Immature natural killer cell (primary cell): ENCODE data around the gene GALNT18. TPM values are rescaled to one million over a fixed set of nuclear protein-coding genes. Genes with fewer than 3 reads are reported as not detected.

Source experiments
- DNase-seq, 3 donors: peaks; one replicate each; pipeline ENCODE4 v3.0.0; 2022; ENCODE audit warnings: mixed read lengths in 1 of 3
- H3K27ac Mint-ChIP-seq, 6 donors: one replicate each; pipeline ENCODE4 v1.8.0; 2020; ENCODE audit warnings: mixed read lengths in 6 of 6, mild to moderate bottlenecking in 5 of 6, inconsistent platforms in 4 of 6, moderate library complexity in 3 of 6
- H3K27me3 Mint-ChIP-seq, 3 donors: one replicate each; pipeline ENCODE4 v1.8.0; 2020 to 2021; ENCODE audit warnings: low read depth in 3 of 3, mild to moderate bottlenecking in 3 of 3, mixed read lengths in 3 of 3, moderate library complexity in 3 of 3, inconsistent platforms in 1 of 3
- H3K36me3 Mint-ChIP-seq, 3 donors: one replicate each; pipeline ENCODE4 v1.8.0; 2020; ENCODE audit warnings: mixed read lengths in 3 of 3, inconsistent platforms in 2 of 3, mild to moderate bottlenecking in 2 of 3
- H3K4me1 Mint-ChIP-seq, 2 donors: one replicate each; pipeline ENCODE4 v1.8.0; 2020; ENCODE audit warnings: inconsistent platforms in 2 of 2, mild to moderate bottlenecking in 2 of 2, mixed read lengths in 2 of 2, moderate library complexity in 1 of 2
- H3K4me3 Mint-ChIP-seq, 5 donors: one replicate each; pipeline ENCODE4 v1.8.0; 2020; ENCODE audit warnings: mild to moderate bottlenecking in 5 of 5, mixed read lengths in 5 of 5, inconsistent platforms in 3 of 5, moderate library complexity in 3 of 5
- H3K9me3 Mint-ChIP-seq, 6 donors: one replicate each; pipeline ENCODE4 v1.8.0; 2020; ENCODE audit warnings: mild to moderate bottlenecking in 6 of 6, mixed read lengths in 6 of 6, inconsistent platforms in 4 of 6, moderate library complexity in 3 of 6
- polyA plus RNA-seq, 3 donors: library from polyadenylated mRNA; unstranded; fragments of 300-500 nt; fragmentation: Illumina TruSeq; gene quantifications; one replicate each; pipeline ENCODE4 v1.2.3, GENCODE V29; 2021

The GALNT18 gene
- polyA plus RNA-seq, 3 donors from 2014 or later: 0.10 to 0.93 TPM; not detected in 1

DNA sequence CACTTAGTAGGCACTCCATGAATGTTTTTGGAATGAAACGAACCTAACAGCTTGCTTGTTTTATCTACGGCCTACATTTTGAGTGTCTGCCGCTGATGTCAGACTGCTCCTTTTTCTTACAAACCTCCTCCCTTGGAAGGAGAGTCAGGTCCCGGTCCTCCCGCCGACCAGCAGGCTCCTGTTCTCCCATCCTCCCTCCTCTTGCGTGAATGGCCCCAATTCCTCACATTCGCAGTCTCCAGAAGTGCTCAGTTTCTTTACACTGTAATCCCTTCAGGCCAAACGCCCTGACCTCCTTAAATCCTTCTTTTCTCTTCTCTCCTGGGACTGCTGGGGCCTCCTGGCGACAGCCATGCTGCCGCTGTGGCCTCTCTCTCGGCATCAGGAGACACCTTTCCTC, 186.2 kb downstream of the GALNT18 start:
- Mint-ChIP-seq H3K9me3 (no peaks in the 10 kb centered on the region), H3K27me3 (peaks cover 0 to 3% (median 3%) of the 10 kb centered on the region in 3 donors), H3K4me1 (no peaks in the 10 kb centered on the region), H3K36me3 (no peaks in the 10 kb centered on the region), H3K27ac (no peak overlapping the region), H3K4me3 (no peak overlapping the region)
- DNase-seq: no peak

DNA sequence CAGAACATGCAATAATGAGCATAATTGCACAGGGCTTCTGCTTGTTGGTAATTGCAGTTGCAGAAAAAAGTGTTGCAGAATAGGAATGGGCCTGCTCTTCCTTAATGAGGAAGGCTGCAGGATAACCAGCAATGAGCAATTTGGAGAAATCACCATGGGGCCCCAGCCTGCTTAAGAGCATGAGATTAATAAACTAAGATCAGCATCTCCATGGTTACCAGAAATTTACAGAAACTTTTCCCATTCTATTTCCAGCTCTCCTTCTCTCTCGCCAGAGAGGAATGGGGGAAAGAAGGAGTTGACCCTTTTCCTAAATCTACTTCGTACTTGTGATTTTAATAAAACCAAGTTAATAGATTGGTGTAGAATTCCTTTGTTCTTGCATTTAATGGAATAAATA, 187.8 kb downstream of the GALNT18 start:
- H3K4me3 Mint-ChIP-seq: no peak overlapping the region
- H3K27me3 Mint-ChIP-seq: peaks cover 0 to 3% (median 2%) of the 10 kb centered on the region in 3 donors
- DNase-seq: no peak
- H3K36me3 Mint-ChIP-seq: no peaks in the 10 kb centered on the region
- H3K4me1 Mint-ChIP-seq: no peaks in the 10 kb centered on the region
- no peak overlapping the region for H3K27ac Mint-ChIP-seq
- H3K9me3 Mint-ChIP-seq: no peaks in the 10 kb centered on the region

DNA sequence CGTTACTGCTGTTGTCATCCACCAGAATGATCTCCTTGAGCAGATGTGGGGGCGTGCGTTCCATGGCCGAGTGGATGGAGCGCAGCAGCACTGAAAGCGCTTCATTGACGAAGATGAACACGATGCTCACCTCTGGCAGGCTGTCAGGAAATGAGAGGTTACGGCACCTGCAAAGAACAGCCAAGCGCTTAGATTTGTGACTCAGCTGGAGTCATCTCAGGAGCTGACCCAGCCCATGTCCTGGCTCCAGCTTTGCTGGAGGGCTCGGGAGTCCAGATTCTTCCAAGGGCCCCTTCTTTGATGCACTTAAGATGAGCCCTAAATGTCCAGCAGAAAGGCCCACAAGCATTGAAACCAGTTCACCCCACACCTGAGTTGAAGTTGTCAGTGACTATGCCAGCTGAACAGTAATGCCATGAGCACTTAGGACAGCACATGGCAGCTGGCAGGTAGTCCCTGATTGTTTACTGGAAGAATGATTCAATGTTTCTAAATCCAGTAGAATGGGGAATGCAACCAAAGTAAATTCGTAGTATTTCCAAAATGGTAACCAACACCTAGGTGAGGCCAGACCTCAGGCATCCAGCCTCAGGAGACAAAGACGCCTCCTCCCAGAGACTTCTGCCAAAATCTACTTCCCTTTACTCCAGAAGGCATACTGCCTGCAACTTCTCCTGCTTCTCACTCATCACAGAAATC, 189.0 kb downstream of the GALNT18 start:
- Mint-ChIP-seq H3K36me3 (no peaks in the 10 kb centered on the region), H3K4me3 (no peak overlapping the region), H3K27ac (no peak overlapping the region), H3K4me1 (no peaks in the 10 kb centered on the region), H3K27me3 (peaks cover 0 to 5% (median 3%) of the 10 kb centered on the region in 3 donors), H3K9me3 (no peaks in the 10 kb centered on the region)
- DNase-seq: no peak

GRCh38 chr11:11430431-11430830, 191.4 kb downstream of the GALNT18 start:
- Mint-ChIP-seq H3K27ac (no peak overlapping the region), H3K36me3 (no peaks in the 10 kb centered on the region), H3K4me3 (no peak overlapping the region), H3K4me1 (no peaks in the 10 kb centered on the region), H3K27me3 (peaks cover 0 to 3% (median 3%) of the 10 kb centered on the region in 3 donors), H3K9me3 (no peaks in the 10 kb centered on the region)
- no peak for DNase-seq

- no peak for DNase-seq
- no peaks in the 10 kb centered on the region for H3K4me1 Mint-ChIP-seq
- no peak overlapping the region for H3K27ac Mint-ChIP-seq
- H3K27me3 Mint-ChIP-seq: peaks cover 0 to 3% (median 0%) of the 10 kb centered on the region in 3 donors
- no peaks in the 10 kb centered on the region for H3K9me3 Mint-ChIP-seq
- no peaks in the 10 kb centered on the region for H3K36me3 Mint-ChIP-seq
- no peak overlapping the region for H3K4me3 Mint-ChIP-seq
Measured at GRCh38 chr11:11428714-11429113, 193.1 kb downstream of the GALNT18 start.

- Mint-ChIP-seq H3K27me3 (peaks cover 0 to 3% (median 0%) of the 10 kb centered on the region in 3 donors), H3K4me1 (no peaks in the 10 kb centered on the region), H3K9me3 (no peaks in the 10 kb centered on the region), H3K4me3 (no peak overlapping the region), H3K27ac (no peak overlapping the region), H3K36me3 (no peaks in the 10 kb centered on the region)
- DNase-seq: no peak
Measured at GRCh38 chr11:11427542-11427941, 194.3 kb downstream of the GALNT18 start.

DNA sequence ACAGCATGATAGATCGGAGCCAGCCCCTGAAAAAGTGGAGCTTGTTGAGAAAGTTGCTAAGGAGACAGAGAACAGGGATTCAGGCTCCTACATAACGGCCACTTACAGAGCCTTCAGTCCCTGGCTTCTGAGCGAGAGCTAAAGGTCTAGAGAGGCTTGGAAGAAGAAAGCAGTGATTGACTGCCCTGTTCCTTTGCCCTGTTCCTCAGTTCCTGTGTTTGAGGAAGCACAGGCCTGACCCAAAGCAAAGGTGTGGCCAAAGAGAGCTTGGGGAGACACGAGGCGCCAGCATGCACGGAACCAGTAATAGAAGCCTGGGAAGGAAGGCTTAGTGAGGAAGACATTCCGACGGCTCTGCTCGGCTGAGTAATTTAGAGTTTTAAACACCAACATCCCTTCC, 194.7 kb downstream of the GALNT18 start:
- Mint-ChIP-seq H3K27ac (no peak overlapping the region), H3K27me3 (peaks cover 0 to 3% (median 0%) of the 10 kb centered on the region in 3 donors), H3K4me3 (no peak overlapping the region), H3K4me1 (no peaks in the 10 kb centered on the region), H3K36me3 (no peaks in the 10 kb centered on the region), H3K9me3 (no peaks in the 10 kb centered on the region)
- DNase-seq: no peak

GRCh38 chr11:11426226-11426952, 195.4 kb downstream of the GALNT18 start:
- Mint-ChIP-seq H3K4me3 (no peak overlapping the region), H3K4me1 (no peaks in the 10 kb centered on the region), H3K27ac (no peak overlapping the region), H3K36me3 (no peaks in the 10 kb centered on the region), H3K27me3 (peaks cover 0 to 3% (median 0%) of the 10 kb centered on the region in 3 donors), H3K9me3 (no peaks in the 10 kb centered on the region)
- no peak for DNase-seq

- Mint-ChIP-seq H3K36me3 (no peaks in the 10 kb centered on the region), H3K4me3 (no peak overlapping the region), H3K4me1 (no peaks in the 10 kb centered on the region), H3K27me3 (peaks cover 0 to 5% (median 0%) of the 10 kb centered on the region in 3 donors), H3K9me3 (no peaks in the 10 kb centered on the region), H3K27ac (no peak overlapping the region)
- DNase-seq: no peak
Measured at GRCh38 chr11:11425806-11426205, 196.0 kb downstream of the GALNT18 start.

- DNase-seq: no peak
- H3K27ac Mint-ChIP-seq: no peak overlapping the region
- no peaks in the 10 kb centered on the region for H3K4me1 Mint-ChIP-seq
- H3K36me3 Mint-ChIP-seq: no peaks in the 10 kb centered on the region
- no peaks in the 10 kb centered on the region for H3K9me3 Mint-ChIP-seq
- H3K27me3 Mint-ChIP-seq: peaks cover 0 to 5% (median 0%) of the 10 kb centered on the region in 3 donors
- H3K4me3 Mint-ChIP-seq: no peak overlapping the region
Measured at GRCh38 chr11:11424688-11425087, 197.1 kb downstream of the GALNT18 start.

DNA sequence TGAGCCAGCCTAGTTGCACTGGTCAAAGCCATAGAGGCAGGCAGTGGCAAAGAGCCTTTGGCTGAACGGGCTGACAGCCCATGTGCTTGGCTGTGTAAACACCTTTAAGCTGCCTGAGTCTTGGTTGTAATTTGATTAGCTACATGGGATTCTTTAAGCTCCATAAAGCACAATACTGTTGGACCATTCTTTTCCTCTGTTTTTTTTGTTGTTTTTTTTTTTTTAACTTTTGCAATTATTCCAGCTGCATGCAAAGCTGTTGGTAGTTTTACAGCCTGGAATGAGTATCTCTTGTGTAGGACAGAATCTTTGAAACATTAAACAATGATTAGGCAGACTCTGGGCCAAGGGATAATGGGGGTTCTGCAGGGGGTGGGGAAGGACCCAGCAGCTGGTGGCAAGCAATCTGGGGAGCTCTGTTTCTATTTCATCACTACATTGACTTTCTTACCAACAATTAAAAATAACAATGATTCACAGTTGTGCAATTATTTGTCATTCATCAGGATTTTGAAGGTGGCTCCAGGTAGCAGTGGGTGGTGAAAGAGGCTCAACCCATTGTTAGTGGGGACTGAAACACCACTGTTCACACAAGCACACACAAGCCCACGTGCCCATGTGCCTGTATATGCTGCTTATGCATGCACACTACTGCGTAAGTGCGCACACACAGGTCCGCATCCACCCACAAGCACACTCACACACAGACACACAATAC, 199.2 kb downstream of the GALNT18 start:
- DNase-seq: no peak
- Mint-ChIP-seq H3K4me1 (no peaks in the 10 kb centered on the region), H3K27me3 (peaks cover 0 to 1% (median 0%) of the 10 kb centered on the region in 3 donors), H3K27ac (no peak overlapping the region), H3K36me3 (no peaks in the 10 kb centered on the region), H3K4me3 (no peak overlapping the region), H3K9me3 (no peaks in the 10 kb centered on the region)

DNA sequence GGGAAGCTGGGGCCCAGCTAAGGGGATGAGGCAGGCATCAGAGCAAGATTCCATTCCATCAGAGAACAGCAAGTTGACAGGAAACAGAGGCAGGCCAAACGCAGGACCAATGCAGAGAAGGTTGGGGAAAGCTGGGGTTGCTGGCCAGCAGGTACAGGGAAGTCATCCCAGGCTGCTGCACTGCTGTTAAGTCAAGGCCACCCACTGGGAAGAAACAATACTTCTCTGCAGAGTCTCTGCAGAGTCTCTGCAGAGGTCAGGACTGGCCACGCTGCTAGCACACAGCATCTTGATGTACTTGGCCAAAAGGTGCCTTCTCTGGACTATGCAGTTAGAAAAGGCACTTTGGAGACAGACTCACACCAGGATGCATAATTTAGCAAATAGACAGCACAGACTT, 200.3 kb downstream of the GALNT18 start:
- no peaks in the 10 kb centered on the region for H3K36me3 Mint-ChIP-seq
- H3K27ac Mint-ChIP-seq: no peak overlapping the region
- peaks cover 0 to 1% (median 1%) of the 10 kb centered on the region in 3 donors for H3K27me3 Mint-ChIP-seq
- no peak for DNase-seq
- peaks cover 1 to 3% of the 10 kb centered on the region in 2 donors for H3K4me1 Mint-ChIP-seq
- H3K4me3 Mint-ChIP-seq: no peak overlapping the region
- no peaks in the 10 kb centered on the region for H3K9me3 Mint-ChIP-seq

- Mint-ChIP-seq H3K27me3 (peaks cover 0 to 3% (median 1%) of the 10 kb centered on the region in 3 donors), H3K4me1 (peaks cover 3 to 5% of the 10 kb centered on the region in 2 donors), H3K9me3 (no peaks in the 10 kb centered on the region), H3K27ac (no peak overlapping the region), H3K36me3 (no peaks in the 10 kb centered on the region), H3K4me3 (no peak overlapping the region)
- DNase-seq: no peak
Measured at GRCh38 chr11:11420899-11421285, 200.9 kb downstream of the GALNT18 start.
